A549 (cell line): Measurements from ENCODE around the gene GSS. TPM values are rescaled to one million over a fixed set of nuclear protein-coding genes. Genes with fewer than 3 reads are reported as not detected.

Experiments used
- ATAC-seq, 2 experiments: fragments of 200-7000 bp in 1 of 2; fragments of >200 bp in 1 of 2; cut with Nextera tagmentation in 1 of 2; cut with Tn5 transposase in 1 of 2; 3 replicates each; pipeline versions ENCODE4 v1.8.0 to v1.9.1; 2018 to 2020; ENCODE audit warnings: mild to moderate bottlenecking in 1 of 2, moderate library complexity in 1 of 2
- CTCF ChIA-PET: fragments of 300-600 bp; sonication (Branson Sonifier 250); formaldehyde crosslinking; extraction: SDS; loops from one replicate; lab custom pipeline; 2021; ENCODE audit warnings: antibody characterized with exemption, inconsistent platforms; lab: Yijun Ruan, JAX
- POLR2A ChIA-PET: fragments of 350-600 bp; formaldehyde crosslinking; extraction: SDS; loops from one replicate; lab custom pipeline; 2021; ENCODE audit warnings: antibody characterized with exemption, inconsistent platforms; lab: Yijun Ruan, JAX
- DNase-seq, 2 experiments: peaks; one replicate each; pipeline versions ENCODE4 v3.0.0 to v3.0.0-alpha.2; 2011 to 2016; ENCODE audit warnings: low read depth in 1 of 2, low spot score in 1 of 2
- FAIRE-seq: peaks from 2 replicates; lab custom pipeline; 2011; peaks lifted over from hg19 to GRCh38; lab: Jason Lieb, UNC
- H3K27ac ChIP-seq, 2 experiments: fragments of >200 bp; sonication (Bioruptor Twin); formaldehyde crosslinking; 3 replicates each; pipeline ENCODE4 v1.5.1; 2016 to 2017
- H3K4me1 ChIP-seq: fragments of >200 bp; sonication (Bioruptor Twin); formaldehyde crosslinking; 3 replicates; pipeline ENCODE4 v1.6.1; 2016
- H3K4me2 ChIP-seq: fragments of >200 bp; sonication (Bioruptor Twin); formaldehyde crosslinking; 3 replicates; pipeline ENCODE4 v1.6.1; 2016
- H3K4me3 ChIP-seq: fragments of >200 bp; sonication (Bioruptor Twin); formaldehyde crosslinking; 3 replicates; pipeline ENCODE4 v1.5.1; 2016
- H3K9me3 ChIP-seq: fragments of >200 bp; sonication (Bioruptor Twin); formaldehyde crosslinking; 3 replicates; pipeline ENCODE4 v1.6.1; 2016
- BHLHE40 ChIP-seq: IDR thresholded peaks from 2 replicates; pipeline ENCODE4 v1.6.1; 2012; ENCODE audit warnings: low read depth, low read length, inconsistent platforms
- CBX2 ChIP-seq: fragments of 200-600 bp; sonication (generic); IDR thresholded peaks from 2 replicates; pipeline ENCODE4 v1.6.1; 2016; ENCODE audit warnings: low read depth, mild to moderate bottlenecking, borderline replicate concordance
- EHF ChIP-seq: fragments of 250-450 bp; sonication (Bioruptor Pico); IDR thresholded peaks from 2 replicates; pipeline ENCODE4 v1.5.0; 2020; ENCODE audit warnings: mild to moderate bottlenecking
- EHMT2 ChIP-seq: fragments of 200-600 bp; sonication (generic); IDR thresholded peaks from 2 replicates; pipeline ENCODE4 v1.6.1; 2016; ENCODE audit warnings: antibody characterized with exemption, low read depth, mild to moderate bottlenecking, moderate library complexity
- ESRRA ChIP-seq: fragments of 150-350 bp; IDR thresholded peaks from 2 replicates; pipeline ENCODE4 v1.6.1; 2014; ENCODE audit warnings: mild to moderate bottlenecking, low read length, borderline replicate concordance
- FOSL2 ChIP-seq, 2 experiments: fragments of 450-650 bp in 1 of 2; fragments of >200 bp in 1 of 2; sonication (Bioruptor Twin) in 1 of 2; formaldehyde crosslinking; IDR thresholded peaks; 2 replicates each; pipeline versions ENCODE4 v1.5.0 to v1.6.1; 2016 to 2020; ENCODE audit warnings: mild to moderate bottlenecking in 1 of 2, moderate library complexity in 1 of 2
- HOXB13 ChIP-seq: fragments of 250-450 bp; sonication (Bioruptor Pico); IDR thresholded peaks from 2 replicates; pipeline ENCODE4 v1.5.0; 2020; ENCODE audit warnings: low read depth, mild to moderate bottlenecking, moderate library complexity
- HOXB5 ChIP-seq: fragments of 250-450 bp; sonication (Bioruptor Pico); IDR thresholded peaks from 2 replicates; pipeline ENCODE4 v1.5.0; 2020; ENCODE audit warnings: mild to moderate bottlenecking, moderate library complexity
- JUN ChIP-seq, 2 experiments: fragments of >200 bp; sonication (Bioruptor Twin); formaldehyde crosslinking; IDR thresholded peaks; 2 replicates in 1 of 2; 3 replicates in 1 of 2; pipeline ENCODE4 v1.6.1; 2016 to 2017
- KDM5A ChIP-seq: fragments of 200-600 bp; sonication (generic); IDR thresholded peaks from 2 replicates; pipeline ENCODE4 v1.6.1; 2016; ENCODE audit warnings: antibody characterized with exemption, mild to moderate bottlenecking
- MYC ChIP-seq: IDR thresholded peaks from 2 replicates; pipeline ENCODE4 v1.6.1; 2012; ENCODE audit warnings: mild to moderate bottlenecking, inconsistent platforms, low read length, improper control_type of control experiment, borderline replicate concordance
- NPAS2 ChIP-seq: fragments of 250-450 bp; sonication (Bioruptor Pico); IDR thresholded peaks from 2 replicates; pipeline ENCODE4 v1.8.0; 2022; ENCODE audit warnings: mild to moderate bottlenecking, moderate library complexity, borderline replicate concordance
- POLR2A ChIP-seq: IDR thresholded peaks from 2 replicates; pipeline ENCODE4 v1.6.1; 2012; ENCODE audit warnings: mild to moderate bottlenecking, low read length
- POLR2AphosphoS2 ChIP-seq: conservative IDR thresholded peaks from 2 replicates; pipeline ENCODE4 v1.6.1; 2012; ENCODE audit warnings: low read length, improper control_type of control experiment, inconsistent platforms
- RNF2 ChIP-seq: fragments of 200-600 bp; sonication (generic); IDR thresholded peaks from 2 replicates; pipeline ENCODE4 v1.6.1; 2016; ENCODE audit warnings: low read depth, mild to moderate bottlenecking, antibody characterized with exemption, moderate library complexity, borderline replicate concordance
- SREBF2 ChIP-seq: fragments of 450-650 bp; IDR thresholded peaks from 2 replicates; pipeline ENCODE4 v1.6.1; 2014; ENCODE audit warnings: mild to moderate bottlenecking, moderate library complexity
- TFCP2L1 ChIP-seq: fragments of 250-450 bp; sonication (Bioruptor Pico); IDR thresholded peaks from 2 replicates; pipeline ENCODE4 v1.5.0; 2021; ENCODE audit warnings: mild to moderate bottlenecking
- TP53 ChIP-seq: fragments of 250-450 bp; sonication (Bioruptor Pico); IDR thresholded peaks from 2 replicates; pipeline ENCODE4 v1.5.0; 2021; ENCODE audit warnings: mild to moderate bottlenecking, moderate library complexity
- ZFP36 ChIP-seq: fragments of 450-650 bp; IDR thresholded peaks from 2 replicates; pipeline ENCODE4 v1.6.1; 2014; ENCODE audit warnings: borderline replicate concordance; ENCODE audit not compliant: partially characterized antibody
- WGBS: methylation state at CpG from one replicate; pipeline ENCODE4 v1.1.6; 2017; ENCODE audit errors: missing lambda C conversion rate; 5-methylcytosine and 5-hydroxymethylcytosine counted together
- polyA plus RNA-seq, 4 experiments: library from polyadenylated mRNA; depleted of rRNA in 3 of 4; stranded (reverse); fragments of >200 nt; fragmentation: RNase III in 1 of 4; extraction: RNeasy Plus Mini Kit Qiagen cat#74134 plus additional on column Dnase treatment in 1 of 4; gene quantifications; 2 replicates in 3 of 4; 3 replicates in 1 of 4; pipeline ENCODE4 v1.2.3, GENCODE V29; 2011 to 2017
- TF ChIP-seq, protein P1 (sequence below): fragments of 250-450 bp; sonication (Bioruptor Pico); IDR thresholded peaks from 2 replicates; pipeline ENCODE4 v1.5.0; 2021; ENCODE audit warnings: mild to moderate bottlenecking, moderate library complexity, borderline replicate concordance
- TF ChIP-seq, protein P2 (sequence below): fragments of 200-600 bp; sonication (generic); IDR thresholded peaks from 2 replicates; pipeline ENCODE4 v1.6.1; 2016; ENCODE audit warnings: antibody characterized with exemption, mild to moderate bottlenecking, moderate library complexity
- TF ChIP-seq, protein P3 (sequence below): fragments of 250-450 bp; sonication (Bioruptor Pico); IDR thresholded peaks from 2 replicates; pipeline ENCODE4 v1.5.0; 2020; ENCODE audit warnings: low read depth, mild to moderate bottlenecking, moderate library complexity
- TF ChIP-seq, protein P4 (sequence below): fragments of 450-650 bp; IDR thresholded peaks from 2 replicates; pipeline ENCODE4 v1.6.1; 2014; ENCODE audit warnings: antibody characterized with exemption

GSS gene
- polyA plus RNA-seq, 2 of the 4 experiments (the other 2 are of a cell fraction), result 57.1 to 92.4 TPM

DNA sequence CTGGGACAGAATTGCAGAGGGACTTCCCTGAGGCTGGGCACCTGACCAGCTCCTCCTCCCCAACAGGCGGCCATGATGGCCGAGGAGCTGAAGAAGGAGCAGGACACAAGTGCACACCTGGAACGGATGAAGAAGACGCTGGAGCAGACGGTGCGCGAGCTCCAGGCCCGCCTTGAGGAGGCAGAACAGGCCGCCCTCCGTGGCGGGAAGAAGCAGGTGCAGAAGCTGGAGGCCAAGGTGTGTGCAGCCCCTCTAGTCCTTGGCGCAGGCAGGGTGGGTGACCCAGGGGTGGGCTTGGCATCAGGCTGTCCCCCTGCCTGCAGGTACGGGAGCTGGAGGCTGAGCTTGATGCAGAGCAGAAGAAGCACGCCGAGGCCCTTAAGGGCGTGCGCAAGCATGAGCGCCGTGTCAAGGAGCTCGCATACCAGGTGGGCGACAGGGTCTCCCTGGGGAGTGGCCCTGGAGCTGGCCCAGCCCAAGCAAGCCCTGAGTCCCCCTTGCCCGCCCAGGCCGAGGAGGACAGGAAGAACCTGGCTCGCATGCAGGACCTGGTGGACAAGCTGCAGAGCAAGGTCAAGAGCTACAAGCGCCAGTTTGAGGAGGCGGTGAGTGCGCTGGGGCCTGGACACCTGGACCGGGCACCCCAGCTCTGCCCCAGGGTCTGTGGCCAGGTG, 45.5 kb upstream of the GSS start:
- WGBS, result 97% methylated on average over 28 of the region's 28 CpGs
- no peak for ATAC-seq
- Histone ChIP-seq H3K9me3 (no peaks in the 10 kb centered on the region), H3K4me1 (no peaks in the 10 kb centered on the region)
- CTCF ChIA-PET, result interaction anchor here (0.6 to 4.8 kb wide), 9 partner anchors 12 to 168 kb away, joined by 3 to 30 read pairs (median 3); partner anchors contain the start of genes ACSS2 and GGT7
- DNase-seq, result no peak
- TF ChIP-seq TFCP2L1, result no peak
- TF ChIP-seq BHLHE40, result no peak
- TF ChIP-seq ESRRA, result no peak
- no peak for TF ChIP-seq POLR2AphosphoS2
- TF ChIP-seq, protein P1, sequence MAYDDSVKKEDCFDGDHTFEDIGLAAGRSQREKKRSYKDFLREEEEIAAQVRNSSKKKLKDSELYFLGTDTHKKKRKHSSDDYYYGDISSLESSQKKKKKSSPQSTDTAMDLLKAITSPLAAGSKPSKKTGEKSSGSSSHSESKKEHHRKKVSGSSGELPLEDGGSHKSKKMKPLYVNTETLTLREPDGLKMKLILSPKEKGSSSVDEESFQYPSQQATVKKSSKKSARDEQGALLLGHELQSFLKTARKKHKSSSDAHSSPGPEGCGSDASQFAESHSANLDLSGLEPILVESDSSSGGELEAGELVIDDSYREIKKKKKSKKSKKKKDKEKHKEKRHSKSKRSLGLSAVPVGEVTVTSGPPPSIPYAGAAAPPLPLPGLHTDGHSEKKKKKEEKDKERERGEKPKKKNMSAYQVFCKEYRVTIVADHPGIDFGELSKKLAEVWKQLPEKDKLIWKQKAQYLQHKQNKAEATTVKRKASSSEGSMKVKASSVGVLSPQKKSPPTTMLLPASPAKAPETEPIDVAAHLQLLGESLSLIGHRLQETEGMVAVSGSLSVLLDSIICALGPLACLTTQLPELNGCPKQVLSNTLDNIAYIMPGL (CRISPR knock-in tag), result no peak
- no peak for TF ChIP-seq HOXB13
- no peak for TF ChIP-seq POLR2A
- no peak for TF ChIP-seq EHMT2
- TF ChIP-seq, protein P2, sequence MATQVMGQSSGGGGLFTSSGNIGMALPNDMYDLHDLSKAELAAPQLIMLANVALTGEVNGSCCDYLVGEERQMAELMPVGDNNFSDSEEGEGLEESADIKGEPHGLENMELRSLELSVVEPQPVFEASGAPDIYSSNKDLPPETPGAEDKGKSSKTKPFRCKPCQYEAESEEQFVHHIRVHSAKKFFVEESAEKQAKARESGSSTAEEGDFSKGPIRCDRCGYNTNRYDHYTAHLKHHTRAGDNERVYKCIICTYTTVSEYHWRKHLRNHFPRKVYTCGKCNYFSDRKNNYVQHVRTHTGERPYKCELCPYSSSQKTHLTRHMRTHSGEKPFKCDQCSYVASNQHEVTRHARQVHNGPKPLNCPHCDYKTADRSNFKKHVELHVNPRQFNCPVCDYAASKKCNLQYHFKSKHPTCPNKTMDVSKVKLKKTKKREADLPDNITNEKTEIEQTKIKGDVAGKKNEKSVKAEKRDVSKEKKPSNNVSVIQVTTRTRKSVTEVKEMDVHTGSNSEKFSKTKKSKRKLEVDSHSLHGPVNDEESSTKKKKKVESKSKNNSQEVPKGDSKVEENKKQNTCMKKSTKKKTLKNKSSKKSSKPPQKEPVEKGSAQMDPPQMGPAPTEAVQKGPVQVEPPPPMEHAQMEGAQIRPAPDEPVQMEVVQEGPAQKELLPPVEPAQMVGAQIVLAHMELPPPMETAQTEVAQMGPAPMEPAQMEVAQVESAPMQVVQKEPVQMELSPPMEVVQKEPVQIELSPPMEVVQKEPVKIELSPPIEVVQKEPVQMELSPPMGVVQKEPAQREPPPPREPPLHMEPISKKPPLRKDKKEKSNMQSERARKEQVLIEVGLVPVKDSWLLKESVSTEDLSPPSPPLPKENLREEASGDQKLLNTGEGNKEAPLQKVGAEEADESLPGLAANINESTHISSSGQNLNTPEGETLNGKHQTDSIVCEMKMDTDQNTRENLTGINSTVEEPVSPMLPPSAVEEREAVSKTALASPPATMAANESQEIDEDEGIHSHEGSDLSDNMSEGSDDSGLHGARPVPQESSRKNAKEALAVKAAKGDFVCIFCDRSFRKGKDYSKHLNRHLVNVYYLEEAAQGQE, result no peak
- TF ChIP-seq FOSL2 (IDR thresholded peaks at IDR 0.05), result no peak
- TF ChIP-seq FOSL2 (CRISPR knock-in tag; IDR thresholded peaks at IDR 0.05), result no peak
- TF ChIP-seq ZFP36, result no peak
- TF ChIP-seq TP53, result no peak
- TF ChIP-seq JUN (IDR thresholded peaks at IDR 0.05), result no peak
- no peak for TF ChIP-seq HOXB5
- TF ChIP-seq EHF (CRISPR knock-in tag), result no peak
- no peak for TF ChIP-seq NPAS2
- no peak for TF ChIP-seq CBX2
- no peak for TF ChIP-seq RNF2
- TF ChIP-seq KDM5A, result no peak
- TF ChIP-seq, all 56 proteins: peak for 0
- POLR2A ChIA-PET, result interaction anchor here (0.6 kb wide), 1 partner anchor 284 kb away, joined by 3 read pairs; the partner anchor contains the start of gene EIF6
- Histone ChIP-seq H3K4me3 (no peak overlapping the region), H3K27ac (no peak overlapping the region), H3K4me2 (no peak overlapping the region)
- FAIRE-seq, result no peak

DNA sequence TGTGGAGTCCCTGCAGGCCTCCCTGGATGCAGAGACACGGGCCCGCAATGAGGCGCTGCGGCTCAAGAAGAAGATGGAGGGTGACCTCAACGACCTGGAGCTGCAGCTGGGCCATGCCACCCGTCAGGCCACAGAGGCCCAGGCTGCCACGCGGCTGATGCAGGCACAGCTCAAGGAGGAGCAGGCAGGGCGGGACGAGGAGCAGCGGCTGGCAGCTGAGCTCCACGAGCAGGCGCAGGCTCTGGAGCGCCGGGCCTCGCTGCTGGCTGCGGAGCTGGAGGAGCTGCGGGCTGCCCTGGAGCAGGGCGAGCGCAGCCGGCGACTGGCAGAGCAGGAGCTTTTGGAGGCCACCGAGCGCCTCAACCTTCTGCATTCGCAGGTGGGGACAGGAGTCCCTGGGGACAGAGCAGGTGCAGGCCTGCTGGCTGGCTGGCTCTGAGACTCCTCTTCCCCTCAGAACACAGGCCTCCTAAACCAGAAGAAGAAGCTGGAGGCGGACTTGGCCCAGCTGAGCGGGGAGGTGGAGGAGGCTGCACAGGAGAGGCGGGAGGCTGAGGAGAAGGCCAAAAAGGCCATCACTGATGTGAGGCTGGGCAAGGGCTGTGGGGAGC, 44.8 kb upstream of the GSS start:
- Histone ChIP-seq H3K4me1 (no peaks in the 10 kb centered on the region), H3K27ac (no peak overlapping the region), H3K4me3 (no peak overlapping the region), H3K9me3 (no peaks in the 10 kb centered on the region), H3K4me2 (no peak overlapping the region)
- ATAC-seq (no peak), FAIRE-seq (no peak), DNase-seq (no peak)
- CTCF ChIA-PET, result interaction anchor here (0.8 to 4.8 kb wide), 4 partner anchors 11 to 269 kb away, joined by 3 to 30 read pairs (median 6); partner anchors contain the start of genes ACSS2 and GGT7
- POLR2A ChIA-PET, result no interaction called here
- WGBS, result 95% methylated on average over 17 of the region's 28 CpGs
- TF ChIP-seq CBX2 (no peak), JUN (IDR thresholded peaks at IDR 0.05) (no peak), TP53 (no peak), SREBF2 (no peak), BHLHE40 (no peak), MYC (no peak), POLR2A (no peak), EHF (CRISPR knock-in tag) (no peak)
- TF ChIP-seq, protein P3, sequence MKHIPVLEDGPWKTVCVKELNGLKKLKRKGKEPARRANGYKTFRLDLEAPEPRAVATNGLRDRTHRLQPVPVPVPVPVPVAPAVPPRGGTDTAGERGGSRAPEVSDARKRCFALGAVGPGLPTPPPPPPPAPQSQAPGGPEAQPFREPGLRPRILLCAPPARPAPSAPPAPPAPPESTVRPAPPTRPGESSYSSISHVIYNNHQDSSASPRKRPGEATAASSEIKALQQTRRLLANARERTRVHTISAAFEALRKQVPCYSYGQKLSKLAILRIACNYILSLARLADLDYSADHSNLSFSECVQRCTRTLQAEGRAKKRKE, result no peak
- TF ChIP-seq, protein P4, sequence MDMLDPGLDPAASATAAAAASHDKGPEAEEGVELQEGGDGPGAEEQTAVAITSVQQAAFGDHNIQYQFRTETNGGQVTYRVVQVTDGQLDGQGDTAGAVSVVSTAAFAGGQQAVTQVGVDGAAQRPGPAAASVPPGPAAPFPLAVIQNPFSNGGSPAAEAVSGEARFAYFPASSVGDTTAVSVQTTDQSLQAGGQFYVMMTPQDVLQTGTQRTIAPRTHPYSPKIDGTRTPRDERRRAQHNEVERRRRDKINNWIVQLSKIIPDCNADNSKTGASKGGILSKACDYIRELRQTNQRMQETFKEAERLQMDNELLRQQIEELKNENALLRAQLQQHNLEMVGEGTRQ, result no peak
- TF ChIP-seq, protein P2, result no peak
